A673 (cell line): ENCODE results near the gene KCNMA1. TPM values are rescaled to one million over a fixed set of nuclear protein-coding genes. Genes with fewer than 3 reads are reported as not detected.

Source experiments
- BruUV-seq: library from RNA; stranded (reverse); fragments of 400-500 nt; replicated peaks from 2 replicates; lab custom pipeline; 2021; lab: Mats Ljungman, UMichigan
- CTCF ChIA-PET: fragments of 300-600 bp; sonication (Branson Sonifier 250); formaldehyde crosslinking; loops from one replicate; lab custom pipeline; 2022; ENCODE audit warnings: antibody characterized with exemption; lab: Charles Lee
- POLR2A ChIA-PET: fragments of 300-600 bp; sonication (Branson Sonifier 250); formaldehyde crosslinking; loops from one replicate; lab custom pipeline; 2022; ENCODE audit warnings: antibody characterized with exemption; ENCODE audit not compliant: low non-redundant PET; lab: Charles Lee
- DNase-seq: peaks from one replicate; pipeline ENCODE4 v3.0.0-alpha.2; 2015; ENCODE audit warnings: low spot score
- H3K27ac ChIP-seq: fragments of 200-600 bp; sonication (generic); 2 replicates; pipeline ENCODE4 v1.5.1; 2016; ENCODE audit warnings: mixed run types, low read depth, mild to moderate bottlenecking, mixed read lengths, antibody characterized with exemption, low read length; ENCODE audit not compliant: poor library complexity, severe bottlenecking
- H3K27me3 ChIP-seq: fragments of 200-600 bp; sonication (generic); replicated peaks from 2 replicates; pipeline ENCODE4 v1.6.1; 2017; ENCODE audit warnings: mixed run types, low read depth, mild to moderate bottlenecking, mixed read lengths, antibody characterized with exemption, low read length; ENCODE audit not compliant: insufficient read depth, poor library complexity
- H3K36me3 ChIP-seq: fragments of 200-600 bp; sonication (generic); 2 replicates; pipeline ENCODE4 v1.6.1; 2016; ENCODE audit warnings: mixed run types, mild to moderate bottlenecking, mixed read lengths, antibody characterized with exemption, low read length; ENCODE audit not compliant: insufficient read depth, poor library complexity, severe bottlenecking
- H3K4me1 ChIP-seq: fragments of 200-600 bp; sonication (generic); 2 replicates; pipeline ENCODE4 v1.6.1; 2017; ENCODE audit warnings: mixed run types, mild to moderate bottlenecking, mixed read lengths, antibody characterized with exemption, low read length; ENCODE audit not compliant: insufficient read depth, poor library complexity, severe bottlenecking
- H3K4me3 ChIP-seq: fragments of 200-600 bp; sonication (generic); 2 replicates; pipeline ENCODE4 v1.5.1; 2016; ENCODE audit warnings: low read depth, mixed run types, mild to moderate bottlenecking, mixed read lengths, low read length; ENCODE audit not compliant: poor library complexity, severe bottlenecking
- H3K9me3 ChIP-seq: fragments of 200-600 bp; sonication (generic); 2 replicates; pipeline ENCODE4 v1.6.1; 2016; ENCODE audit warnings: mixed run types, low read depth, mild to moderate bottlenecking, mixed read lengths, antibody characterized with exemption, low read length; ENCODE audit not compliant: poor library complexity, severe bottlenecking
- CTCF ChIP-seq: fragments of 300-800, 200-600 bp; sonication (generic); conservative IDR thresholded peaks from 2 replicates; pipeline ENCODE4 v1.5.1; 2017; ENCODE audit warnings: low read depth, mild to moderate bottlenecking, antibody characterized with exemption, low read length, moderate library complexity, mixed read lengths
- EZH2 ChIP-seq: fragments of 200-600 bp; sonication (generic); IDR thresholded peaks from 2 replicates; pipeline ENCODE4 v1.6.1; 2017; ENCODE audit warnings: borderline replicate concordance, low read depth, mild to moderate bottlenecking, mixed read lengths, antibody characterized with exemption, low read length; ENCODE audit not compliant: poor library complexity, severe bottlenecking
- intact Hi-C: fragments of 100-400 bp; cut with micrococcal nuclease; formaldehyde crosslinking; loops from one replicate; pipeline ENCODE4 v1.10.0; 2022; ENCODE audit not compliant: unreplicated experiment
- total RNA-seq: library from RNA; stranded (reverse); gene quantifications from 2 replicates; pipeline ENCODE4 v1.2.3, GENCODE V29; 2021

Gene KCNMA1
- total RNA-seq, 1 experiment from 2014 or later = 0.84 TPM

GRCh38 chr10:77398986-77399755 is 238.4 kb downstream of the KCNMA1 start:
- CTCF ChIA-PET = no interaction called here

GRCh38 chr10:77398558-77398957 is 239.1 kb downstream of the KCNMA1 start:
- intact Hi-C loops = loop anchor here (10.0 kb wide), 1 partner anchor 224 kb away; no protein-coding TSS in a partner anchor
- no peak overlapping the region for H3K4me3 ChIP-seq
- no peak overlapping the region for H3K27ac ChIP-seq
- no TSS peak for BruUV-seq
- CTCF ChIA-PET = no interaction called here
- no peaks in the 10 kb centered on the region for H3K9me3 ChIP-seq
- no peak for TF ChIP-seq CTCF
- TF ChIP-seq EZH2 = no peak
- no peak for DNase-seq
- no peaks in the 10 kb centered on the region for H3K4me1 ChIP-seq
- H3K27me3 ChIP-seq = no peaks in the 10 kb centered on the region
- H3K36me3 ChIP-seq = no peaks in the 10 kb centered on the region
- POLR2A ChIA-PET = interaction anchor here (0.6 kb wide), 1 partner anchor 1378 kb away, joined by 3 read pairs; no protein-coding TSS in a partner anchor

More at GRCh38 chr10:77398986-77399755, 238.4 kb downstream of the KCNMA1 start:
- Histone ChIP-seq H3K27me3 (no peaks in the 10 kb centered on the region), H3K4me1 (no peaks in the 10 kb centered on the region), H3K4me3 (no peak overlapping the region), H3K9me3 (no peaks in the 10 kb centered on the region), H3K36me3 (no peaks in the 10 kb centered on the region), H3K27ac (no peak overlapping the region)
- TF ChIP-seq EZH2 = no peak
- POLR2A ChIA-PET = no interaction called here
- DNase-seq = no peak
- intact Hi-C loops = loop anchor here (10.0 kb wide), 1 partner anchor 224 kb away; no protein-coding TSS in a partner anchor
- no TSS peak for BruUV-seq

GRCh38 chr10:77397103-77397502 is 240.5 kb downstream of the KCNMA1 start:
- DNase-seq = no peak
- ChIA-PET CTCF (no interaction called here), POLR2A (no interaction called here)
- no peaks in the 10 kb centered on the region for H3K4me1 ChIP-seq
- H3K27ac ChIP-seq = no peak overlapping the region
- TF ChIP-seq EZH2 (no peak), CTCF (no peak)
- BruUV-seq = no TSS peak
- no peaks in the 10 kb centered on the region for H3K9me3 ChIP-seq
- no peaks in the 10 kb centered on the region for H3K36me3 ChIP-seq
- no peaks in the 10 kb centered on the region for H3K27me3 ChIP-seq
- intact Hi-C loops = loop anchor here (10.0 kb wide), 1 partner anchor 222 kb away; no protein-coding TSS in a partner anchor
- H3K4me3 ChIP-seq = no peak overlapping the region
